ENCODE data around the gene RDH16.
"Not testable (repeated sequence)": the region's sequence is repeated elsewhere in the genome, so short reads cannot be mapped to it uniquely, and the experiment has no call there.

Gene RDH16

DNA sequence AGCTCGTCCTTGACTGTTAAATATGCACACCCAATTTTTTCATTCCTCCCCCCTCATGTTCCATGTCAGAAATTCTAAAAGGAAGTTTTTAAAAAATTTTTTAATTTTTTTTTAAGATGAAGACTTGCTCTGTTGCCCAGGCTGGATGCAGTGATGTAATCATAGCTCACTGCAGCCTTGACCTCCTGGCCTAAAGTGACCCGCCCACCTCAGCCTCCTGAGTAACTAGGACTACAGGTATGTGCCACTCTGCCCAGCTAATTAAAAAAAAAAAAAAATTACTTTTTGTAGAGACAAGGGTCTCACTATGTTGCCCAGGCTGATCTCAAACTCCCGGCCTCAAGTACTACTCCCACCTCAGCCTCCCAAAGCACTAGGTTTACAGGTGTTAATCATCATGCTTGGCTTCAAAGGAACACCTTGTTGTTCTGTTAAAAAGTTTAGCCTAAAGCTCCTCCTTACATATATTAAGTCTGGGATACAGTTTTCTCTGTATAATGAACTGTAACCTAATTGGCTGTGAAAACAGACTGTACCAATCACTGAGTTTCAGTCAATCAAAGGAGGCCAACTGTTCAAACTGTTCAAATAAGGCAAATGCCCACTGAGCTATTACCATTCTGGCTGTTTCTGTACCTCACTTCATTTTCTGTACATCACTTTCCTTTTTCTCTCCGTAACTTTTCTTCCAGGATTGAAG, 41.0 kb downstream of the RDH16 start:
- DNase-seq = no peak

- no peak for DNase-seq
Measured at GRCh38 chr12:56914724-56915123, 42.7 kb downstream of the RDH16 start.

- no peak for DNase-seq
Measured at GRCh38 chr12:56914256-56914655, 43.2 kb downstream of the RDH16 start.

- DNase-seq = not testable (repeated sequence)
Measured at GRCh38 chr12:56909403-56909802, 48.0 kb downstream of the RDH16 start.

DNA sequence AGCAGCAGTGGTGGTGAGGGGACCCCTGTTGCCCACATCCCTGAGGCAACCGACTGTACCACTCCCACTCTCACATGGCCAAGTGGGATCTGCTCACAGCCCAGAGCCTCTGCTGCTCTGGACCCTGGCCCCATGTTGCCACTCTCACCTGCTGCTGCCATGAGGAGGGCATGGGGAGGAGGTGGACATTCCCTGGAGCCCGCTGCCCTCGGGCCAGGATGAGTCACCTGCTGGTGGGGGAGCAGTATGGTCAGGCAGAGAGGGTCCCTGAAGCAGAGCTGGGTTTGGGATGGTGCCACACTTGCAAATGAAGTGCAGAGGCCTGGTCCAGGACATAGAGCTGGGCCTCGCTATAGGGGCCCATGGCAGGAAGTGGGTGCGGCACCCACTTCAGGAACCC, 49.3 kb downstream of the RDH16 start:
- DNase-seq = no peak

- no peak for DNase-seq
Measured at GRCh38 chr12:56905852-56906251, 51.6 kb downstream of the RDH16 start.

- DNase-seq = no peak
Measured at GRCh38 chr12:56903374-56903773, 54.0 kb downstream of the RDH16 start.
